Esophagus mucosa (tissue), 1 donor: Measurements from ENCODE around the gene COL18A1. TPM values are rescaled to one million over a fixed set of nuclear protein-coding genes. Genes with fewer than 3 reads are reported as not detected.

Experiments used
- ATAC-seq: fragments of 200-7000 bp; cut with Tn5 transposase; one replicate; pipeline ENCODE4 v1.9.1; 2020
- total RNA-seq: library from RNA; stranded (reverse); gene quantifications from one replicate; pipeline ENCODE4 v1.2.4, GENCODE V29; 2023
- donor health status: DM: yes; HTN: yes; CAD: no.

The COL18A1 gene
- total RNA-seq, 1 donor from 2014 or later = 26.7 TPM

DNA sequence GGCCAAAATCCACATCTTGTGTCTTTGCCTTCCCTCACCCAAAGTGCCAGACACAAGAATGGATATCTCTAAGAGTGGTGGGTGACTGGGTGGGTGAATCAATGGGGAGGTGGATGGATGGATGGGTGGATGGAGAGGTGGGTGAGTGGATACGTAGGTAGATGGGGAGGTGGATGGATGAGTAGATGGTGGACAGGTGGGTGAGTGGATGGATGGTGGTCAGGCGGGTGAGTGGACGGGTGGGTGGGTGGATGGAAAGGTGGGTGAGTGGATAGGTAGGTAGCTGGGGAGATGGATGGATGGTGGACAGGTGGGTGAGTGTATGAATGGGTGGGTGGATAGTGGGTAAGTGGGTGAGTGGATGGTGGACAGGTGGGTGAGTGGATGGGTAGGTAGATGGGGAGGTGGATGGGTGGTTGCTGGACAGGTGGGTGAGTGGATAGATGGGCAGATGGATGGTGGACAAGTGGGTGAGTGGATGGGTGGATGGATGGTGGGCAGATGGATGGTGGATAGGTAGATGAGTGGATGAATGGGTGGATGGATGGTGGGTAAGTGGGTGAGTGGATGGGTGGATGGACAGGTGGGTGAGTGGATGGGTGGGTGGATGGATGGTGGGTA lies 103.0 kb downstream of the COL18A1 start:
- no peak for ATAC-seq

DNA sequence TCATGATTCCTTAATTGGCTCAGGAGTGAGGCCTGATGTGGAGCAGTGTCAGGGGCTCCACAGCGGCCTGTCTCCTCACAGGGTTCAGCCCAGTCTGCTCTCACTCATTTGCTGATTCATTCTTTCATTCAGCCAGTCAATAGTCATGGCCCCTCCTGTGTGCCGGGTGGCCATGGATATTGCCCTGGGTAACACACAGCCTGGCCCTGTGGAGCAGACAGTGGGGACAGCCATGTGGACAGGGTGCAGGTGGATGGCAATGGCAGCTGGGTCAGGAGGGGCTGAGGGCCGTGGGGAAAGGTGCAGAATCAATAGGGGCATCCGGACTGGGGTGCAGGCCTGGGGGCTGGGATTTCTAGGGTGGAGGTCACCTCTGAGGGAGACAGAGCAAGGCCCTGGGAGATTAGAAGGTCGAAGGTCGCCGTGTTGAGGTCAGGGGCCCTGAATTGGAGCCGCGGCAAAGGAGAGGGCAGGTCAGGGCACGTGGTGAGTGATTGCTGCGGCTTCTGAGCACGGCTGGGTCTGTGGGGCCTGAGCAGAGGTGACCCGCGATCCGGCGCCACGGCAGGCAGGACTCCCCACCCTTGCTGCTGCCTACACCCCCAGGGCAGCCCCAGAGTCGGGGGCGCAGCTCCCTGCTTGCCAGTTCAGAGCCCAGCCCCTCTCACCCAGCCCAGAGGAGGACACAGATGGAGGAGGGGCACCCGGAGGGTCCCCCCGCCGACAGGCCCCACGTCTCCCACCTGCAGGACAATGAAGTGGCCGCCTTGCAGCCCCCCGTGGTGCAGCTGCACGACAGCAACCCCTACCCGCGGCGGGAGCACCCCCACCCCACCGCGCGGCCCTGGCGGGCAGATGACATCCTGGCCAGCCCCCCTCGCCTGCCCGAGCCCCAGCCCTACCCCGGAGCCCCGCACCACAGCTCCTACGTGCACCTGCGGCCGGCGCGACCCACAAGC lies 103.9 kb downstream of the COL18A1 start:
- no peak for ATAC-seq

DNA sequence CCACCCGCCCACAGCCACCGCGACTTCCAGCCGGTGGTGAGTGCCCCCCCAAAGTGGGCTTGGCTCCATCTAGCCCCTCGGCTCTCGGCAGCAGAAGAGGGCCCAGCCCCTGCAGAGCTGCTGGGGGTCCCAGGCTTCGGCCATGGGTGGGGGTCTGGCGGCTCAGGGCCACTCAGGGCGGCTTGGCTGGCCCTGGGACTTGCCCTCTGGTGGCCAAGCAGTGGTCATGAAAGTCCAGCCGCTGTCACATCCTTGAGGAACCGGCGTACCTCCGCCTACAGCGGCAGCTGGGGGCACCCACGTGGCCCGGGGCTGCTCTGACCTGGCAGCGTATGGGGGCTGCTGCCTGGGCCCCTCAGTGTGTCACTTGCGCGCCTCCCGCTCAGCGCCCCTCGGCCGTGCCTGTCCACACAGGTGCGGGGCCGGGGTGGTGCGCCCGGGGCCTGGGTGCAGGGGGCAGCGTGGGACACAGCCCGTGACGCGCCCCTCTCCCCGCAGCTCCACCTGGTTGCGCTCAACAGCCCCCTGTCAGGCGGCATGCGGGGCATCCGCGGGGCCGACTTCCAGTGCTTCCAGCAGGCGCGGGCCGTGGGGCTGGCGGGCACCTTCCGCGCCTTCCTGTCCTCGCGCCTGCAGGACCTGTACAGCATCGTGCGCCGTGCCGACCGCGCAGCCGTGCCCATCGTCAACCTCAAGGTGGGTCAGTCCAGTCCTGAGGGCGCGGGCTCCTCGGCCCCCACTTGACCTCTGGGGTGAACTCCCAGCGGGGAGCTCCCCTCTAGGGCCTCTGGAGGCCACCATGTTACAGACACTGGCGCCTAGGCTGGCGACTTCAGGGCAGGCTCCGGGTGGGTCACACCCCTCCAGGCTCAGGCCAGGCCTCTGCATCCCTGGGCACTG lies 104.9 kb downstream of the COL18A1 start:
- no peak for ATAC-seq

GRCh38 chr21:45510466-45510955 lies 105.5 kb downstream of the COL18A1 start:
- no peak for ATAC-seq

DNA sequence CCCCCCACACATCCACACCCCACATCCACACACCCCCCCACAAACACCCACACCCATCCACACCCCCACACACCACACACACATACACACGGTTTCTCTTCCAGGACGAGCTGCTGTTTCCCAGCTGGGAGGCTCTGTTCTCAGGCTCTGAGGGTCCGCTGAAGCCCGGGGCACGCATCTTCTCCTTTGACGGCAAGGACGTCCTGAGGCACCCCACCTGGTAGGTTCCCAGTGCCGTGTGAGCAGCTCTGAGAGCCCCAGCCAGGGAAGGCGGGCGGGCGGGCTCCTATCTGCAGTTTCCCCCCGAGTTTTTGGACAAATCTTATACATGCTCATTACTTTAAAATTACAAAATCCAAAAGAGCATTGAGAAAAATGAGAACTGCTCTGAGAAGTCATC lies 106.0 kb downstream of the COL18A1 start:
- no peak for ATAC-seq

DNA sequence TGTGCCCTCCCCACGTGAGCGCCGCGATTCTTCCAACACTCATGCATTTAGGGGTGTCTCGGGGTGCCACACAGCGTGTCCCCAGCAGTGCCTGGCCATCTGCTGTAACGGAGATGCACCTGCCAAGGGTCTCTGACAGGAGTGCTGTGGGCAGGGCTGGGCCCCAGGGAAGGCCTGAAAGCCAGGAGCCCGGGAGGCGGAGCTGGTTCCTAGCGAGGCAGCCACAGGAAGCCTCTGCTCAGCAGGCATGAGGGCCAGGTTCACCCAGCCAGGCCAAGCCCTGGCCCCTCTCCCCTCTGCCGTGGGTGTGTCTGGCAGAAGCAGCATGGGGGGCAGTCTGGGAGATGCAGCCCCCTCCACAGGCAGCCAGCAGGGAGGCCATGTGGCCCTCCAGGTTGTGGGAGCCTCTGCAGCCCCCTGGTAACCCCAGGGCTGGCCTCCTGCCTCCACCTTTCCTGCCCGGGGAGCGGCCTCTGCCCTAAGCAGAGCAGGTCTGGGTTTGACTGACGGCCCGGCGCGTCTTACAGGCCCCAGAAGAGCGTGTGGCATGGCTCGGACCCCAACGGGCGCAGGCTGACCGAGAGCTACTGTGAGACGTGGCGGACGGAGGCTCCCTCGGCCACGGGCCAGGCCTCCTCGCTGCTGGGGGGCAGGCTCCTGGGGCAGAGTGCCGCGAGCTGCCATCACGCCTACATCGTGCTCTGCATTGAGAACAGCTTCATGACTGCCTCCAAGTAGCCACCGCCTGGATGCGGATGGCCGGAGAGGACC lies 106.9 kb downstream of the COL18A1 start:
- ATAC-seq = no peak

DNA sequence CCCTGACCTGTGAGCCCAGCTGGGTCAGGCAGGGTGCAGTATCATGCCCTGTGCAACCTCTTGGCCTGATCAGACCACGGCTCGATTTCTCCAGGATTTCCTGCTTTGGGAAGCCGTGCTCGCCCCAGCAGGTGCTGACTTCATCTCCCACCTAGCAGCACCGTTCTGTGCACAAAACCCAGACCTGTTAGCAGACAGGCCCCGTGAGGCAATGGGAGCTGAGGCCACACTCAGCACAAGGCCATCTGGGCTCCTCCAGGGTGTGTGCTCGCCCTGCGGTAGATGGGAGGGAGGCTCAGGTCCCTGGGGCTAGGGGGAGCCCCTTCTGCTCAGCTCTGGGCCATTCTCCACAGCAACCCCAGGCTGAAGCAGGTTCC lies 107.6 kb downstream of the COL18A1 start:
- ATAC-seq = no peak

DNA sequence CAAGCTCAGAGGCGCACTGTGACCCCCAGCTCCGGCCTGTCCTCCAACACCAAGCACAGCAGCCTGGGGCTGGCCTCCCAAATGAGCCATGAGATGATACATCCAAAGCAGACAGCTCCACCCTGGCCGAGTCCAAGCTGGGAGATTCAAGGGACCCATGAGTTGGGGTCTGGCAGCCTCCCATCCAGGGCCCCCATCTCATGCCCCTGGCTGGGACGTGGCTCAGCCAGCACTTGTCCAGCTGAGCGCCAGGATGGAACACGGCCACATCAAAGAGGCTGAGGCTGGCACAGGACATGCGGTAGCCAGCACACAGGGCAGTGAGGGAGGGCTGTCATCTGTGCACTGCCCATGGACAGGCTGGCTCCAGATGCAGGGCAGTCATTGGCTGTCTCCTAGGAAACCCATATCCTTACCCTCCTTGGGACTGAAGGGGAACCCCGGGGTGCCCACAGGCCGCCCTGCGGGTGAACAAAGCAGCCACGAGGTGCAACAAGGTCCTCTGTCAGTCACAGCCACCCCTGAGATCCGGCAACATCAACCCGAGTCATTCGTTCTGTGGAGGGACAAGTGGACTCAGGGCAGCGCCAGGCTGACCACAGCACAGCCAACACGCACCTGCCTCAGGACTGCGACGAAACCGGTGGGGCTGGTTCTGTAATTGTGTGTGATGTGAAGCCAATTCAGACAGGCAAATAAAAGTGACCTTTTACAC lies 108.2 kb downstream of the COL18A1 start:
- ATAC-seq = peak; percentile 46

DNA sequence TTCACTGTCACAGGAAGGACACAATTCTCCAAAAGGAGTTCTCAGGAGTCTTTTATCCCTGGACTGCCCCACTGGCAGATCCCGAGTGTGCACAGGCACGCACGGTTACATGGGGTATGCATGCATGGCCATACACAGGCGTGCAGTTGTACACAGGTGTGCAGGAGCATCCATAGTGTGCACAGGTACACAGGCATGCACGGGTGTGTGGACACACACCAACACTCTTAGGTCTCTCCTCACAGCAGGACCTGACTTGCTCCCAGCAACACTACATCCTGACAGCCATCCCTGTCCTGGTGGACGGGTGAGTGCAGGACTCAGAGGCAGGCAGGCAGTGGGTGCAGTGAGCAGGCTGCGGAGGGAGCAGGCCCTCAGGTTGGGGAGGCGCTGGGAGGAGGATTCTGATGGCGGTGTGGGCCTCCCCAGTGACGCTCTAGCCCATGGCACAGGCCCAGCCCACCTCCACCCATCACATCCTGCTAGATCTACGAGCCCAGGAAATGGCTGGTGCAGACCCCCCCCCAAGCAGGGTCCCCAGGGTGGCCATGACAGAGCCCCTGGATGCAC lies 108.9 kb downstream of the COL18A1 start:
- peak; percentile 14 for ATAC-seq

GRCh38 chr21:45514311-45515021 lies 109.5 kb downstream of the COL18A1 start:
- no peak for ATAC-seq

DNA sequence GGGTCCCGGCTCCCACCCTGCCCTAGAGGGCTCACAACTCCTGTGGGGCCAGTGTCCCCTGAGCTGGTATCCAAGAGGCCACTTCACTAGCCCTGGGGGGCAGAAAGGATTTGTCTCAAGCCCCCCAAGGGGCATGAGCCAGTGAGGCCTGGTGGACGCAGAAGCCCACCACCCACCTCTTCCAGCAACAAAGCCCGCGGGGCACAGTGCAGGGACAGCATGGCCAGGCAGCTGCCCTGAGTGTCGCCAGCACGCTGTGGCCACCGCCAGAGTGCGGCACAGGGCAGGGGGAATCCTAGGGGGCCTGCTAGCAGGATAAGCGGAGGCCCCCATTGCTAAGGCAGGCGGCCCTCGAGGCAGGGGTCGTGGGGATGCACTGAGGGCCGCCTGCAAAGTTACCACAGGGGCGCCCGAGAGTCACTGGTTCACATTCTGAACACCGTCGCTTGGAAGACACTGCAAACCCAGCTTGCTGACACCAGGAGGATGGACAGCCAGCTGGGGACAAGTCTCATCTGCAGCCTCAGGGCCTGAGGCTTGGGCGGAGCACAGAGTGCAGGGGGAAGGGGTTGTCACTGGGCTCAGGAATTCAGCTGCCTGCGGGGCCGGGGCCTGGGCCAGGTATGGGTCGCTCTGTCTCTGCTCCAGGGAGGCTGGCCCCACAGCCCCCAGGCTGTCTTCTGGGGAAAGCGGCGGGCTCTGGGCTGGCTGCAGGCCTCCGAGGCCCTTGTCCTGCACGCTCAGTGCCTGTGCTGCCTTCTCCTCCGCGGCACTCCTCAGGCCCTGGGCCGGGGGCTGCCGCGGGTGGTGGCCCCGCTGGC lies 110.5 kb downstream of the COL18A1 start:
- no peak for ATAC-seq

DNA sequence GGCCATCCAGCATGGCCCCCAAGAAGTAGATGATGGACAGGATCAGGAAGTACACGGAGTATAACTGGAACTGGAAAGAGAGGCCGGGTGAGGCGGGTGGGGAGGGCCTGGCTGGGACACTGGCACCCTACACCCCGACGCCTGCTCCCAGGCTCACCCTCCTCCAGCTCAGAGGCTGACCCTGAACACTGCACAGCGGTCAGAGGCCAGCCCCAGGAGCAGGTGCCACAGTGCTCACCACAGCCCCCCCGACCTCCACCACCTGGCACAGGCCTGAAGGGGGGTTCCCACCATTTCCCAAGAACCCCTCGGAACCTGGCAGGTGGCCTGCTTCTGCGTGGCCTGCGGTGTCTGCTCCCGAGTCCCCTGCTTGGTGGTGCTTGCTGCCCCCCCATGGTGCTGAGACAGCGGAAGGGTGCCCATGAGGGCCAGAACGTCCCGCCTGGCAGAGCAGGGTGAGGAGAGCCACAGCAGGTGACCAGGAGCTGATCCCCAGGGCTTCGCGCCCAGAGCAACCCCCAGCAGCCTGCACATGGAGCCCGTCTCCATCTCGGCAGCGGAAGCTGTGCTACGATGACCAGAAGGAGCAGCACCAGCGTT lies 111.2 kb downstream of the COL18A1 start:
- no peak for ATAC-seq

GRCh38 chr21:45516671-45517151 lies 111.7 kb downstream of the COL18A1 start:
- ATAC-seq = no peak

DNA sequence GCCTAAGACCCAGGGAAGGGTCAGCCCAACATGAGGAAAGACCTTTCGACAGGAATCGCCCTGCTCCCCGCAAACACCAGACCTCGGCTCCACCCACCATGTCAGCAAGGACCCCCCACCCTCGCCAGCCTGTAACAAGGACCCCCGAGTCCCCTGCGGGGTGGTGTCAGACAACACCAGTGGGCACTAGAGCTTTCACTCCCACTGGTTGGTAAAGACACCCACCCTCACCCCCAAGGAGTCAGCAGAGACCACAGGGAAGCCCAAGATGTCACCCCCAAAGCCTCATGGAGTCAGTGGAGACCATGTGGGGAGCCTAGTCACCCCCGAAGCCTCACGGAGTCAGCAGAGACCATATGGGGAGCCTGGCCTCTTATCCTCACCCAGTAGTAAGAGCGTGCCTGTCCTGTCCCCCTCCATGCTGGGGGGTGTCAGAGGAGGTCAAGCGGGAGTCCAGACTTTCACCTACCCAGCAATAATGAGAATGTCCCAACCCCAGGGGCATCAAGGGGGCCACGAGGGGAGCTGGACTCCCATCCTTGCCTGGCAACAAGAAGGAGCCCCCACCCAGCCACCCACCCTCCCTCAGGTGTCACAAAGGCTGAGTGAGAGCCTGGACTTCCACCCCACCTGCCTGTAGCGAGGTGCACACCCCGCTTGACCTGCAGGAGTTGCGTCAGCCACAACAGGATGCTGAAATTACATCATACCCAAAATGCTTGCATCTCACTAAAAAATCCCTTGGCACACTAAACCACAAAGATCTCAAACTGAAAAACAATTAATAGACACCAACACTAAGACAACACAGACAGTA lies 112.5 kb downstream of the COL18A1 start:
- ATAC-seq = no peak

DNA sequence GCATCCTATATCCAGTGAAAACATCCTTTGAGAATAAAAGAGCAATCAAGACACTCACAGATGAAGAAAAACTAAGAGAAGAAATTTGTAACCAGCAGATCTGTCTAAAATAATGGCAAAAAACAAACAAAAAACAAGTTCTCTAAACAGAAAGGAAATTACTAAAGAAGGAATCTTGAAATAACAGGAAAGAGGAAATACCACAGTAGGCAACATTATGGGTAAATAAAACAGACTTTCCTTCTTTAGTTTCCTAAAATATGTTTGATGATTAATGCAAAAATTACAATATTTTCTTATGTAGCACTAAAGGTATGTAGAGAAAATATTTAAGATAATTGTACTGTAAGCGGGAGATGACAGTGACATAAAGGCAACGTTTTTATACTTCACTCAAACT lies 113.8 kb downstream of the COL18A1 start:
- no peak for ATAC-seq

DNA sequence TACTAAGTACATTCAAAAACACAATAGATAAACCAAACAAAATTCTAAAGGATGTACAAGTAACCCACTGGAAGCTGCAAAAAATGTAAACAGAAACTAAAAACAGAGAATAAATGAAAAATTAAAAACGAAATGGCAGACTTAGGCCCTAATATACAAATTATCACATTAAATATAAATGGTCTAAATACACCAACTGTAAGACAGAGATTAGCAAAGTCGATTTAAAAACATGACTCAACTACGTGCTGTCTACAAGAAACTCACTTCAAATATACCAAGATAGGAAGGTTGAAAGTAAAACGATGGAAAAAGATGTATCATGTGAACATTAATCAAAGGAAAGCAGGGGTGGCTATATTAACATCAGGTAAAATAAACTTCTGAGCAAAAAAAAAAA lies 114.2 kb downstream of the COL18A1 start:
- ATAC-seq = no peak

DNA sequence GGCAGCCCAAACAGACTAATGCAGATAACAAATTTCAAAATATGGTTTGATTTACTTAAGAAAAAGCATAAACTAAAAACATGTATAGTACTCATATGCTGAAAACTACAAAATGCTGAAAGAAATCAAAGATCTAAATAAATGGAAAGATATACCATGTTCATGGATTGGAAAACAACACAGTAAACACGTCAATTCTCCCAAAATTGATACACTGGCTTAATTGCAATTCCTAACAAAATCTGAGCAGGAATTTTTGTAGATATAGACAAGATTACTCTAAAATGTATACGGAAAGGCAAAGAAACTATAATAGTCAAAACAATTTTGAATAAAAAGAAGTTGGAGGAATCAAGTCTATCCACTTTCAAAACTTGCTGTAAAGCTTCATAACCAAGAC lies 116.3 kb downstream of the COL18A1 start:
- no peak for ATAC-seq

- no peak for ATAC-seq
Measured at GRCh38 chr21:45522381-45522780, 117.4 kb downstream of the COL18A1 start.
